Mucosa of descending colon (tissue), 3 donors: ENCODE data around the gene THADA. TPM values are rescaled to one million over a fixed set of nuclear protein-coding genes. Genes with fewer than 3 reads are reported as not detected.

Source experiments
- ATAC-seq: fragments of 200-7000 bp; cut with Tn5 transposase; one replicate; pipeline ENCODE4 v1.9.1; 2020; ENCODE audit warnings: mild to moderate bottlenecking, moderate library complexity
- DNase-seq, 3 donors: peaks; one replicate each; pipeline ENCODE4 v3.0.0-alpha.2; 2020
- H3K36me3 ChIP-seq: fragments of 200-600 bp; one replicate; pipeline ENCODE4 v1.8.0; 2021; ENCODE audit warnings: low read depth, mild to moderate bottlenecking
- H3K4me1 ChIP-seq: fragments of 200-600 bp; one replicate; pipeline ENCODE4 v1.8.0; 2021; ENCODE audit warnings: low read depth, mild to moderate bottlenecking
- H3K4me3 ChIP-seq: fragments of 200-600 bp; one replicate; pipeline ENCODE4 v1.8.0; 2021; ENCODE audit warnings: mild to moderate bottlenecking
- H3K9me3 ChIP-seq: fragments of 200-600 bp; one replicate; pipeline ENCODE4 v1.8.0; 2021; ENCODE audit warnings: mild to moderate bottlenecking
- intact Hi-C, 2 donors: fragments of 100-400 bp; cut with DNase I in 1 of 2; cut with micrococcal nuclease in 1 of 2; formaldehyde crosslinking; loops; one replicate each; pipeline versions ENCODE4 v1.11.0 to v1.11.1; 2022; cut with DNase I, micrococcal nuclease
- total RNA-seq, 3 donors: library from RNA; stranded (reverse); fragmentation: NEBNext Ultra II Directional in 2 of 3; extraction: Animal tissue kit (Norgen Biotek cat#: 25700) in 2 of 3; gene quantifications; one replicate each; pipeline versions ENCODE4 v1.2.1 to v1.2.4, GENCODE V29; 2021 to 2023
- TF ChIP-seq, protein P1 (sequence below): fragments of 200-600 bp; IDR thresholded peaks from one replicate; pipeline ENCODE4 v1.8.0; 2022; ENCODE audit warnings: antibody characterized with exemption, mild to moderate bottlenecking
- donor health status: DM: no; HTN: no; CAD: no; lungs with moderate emphysema.
- donor health status: DM: no; HTN: no; CAD: no.
- donor health status: DM: no; HTN: yes; CAD: no.

Gene THADA
- total RNA-seq, 3 donors from 2014 or later, result 20.1 to 26.7 (median 25.3) TPM

DNA sequence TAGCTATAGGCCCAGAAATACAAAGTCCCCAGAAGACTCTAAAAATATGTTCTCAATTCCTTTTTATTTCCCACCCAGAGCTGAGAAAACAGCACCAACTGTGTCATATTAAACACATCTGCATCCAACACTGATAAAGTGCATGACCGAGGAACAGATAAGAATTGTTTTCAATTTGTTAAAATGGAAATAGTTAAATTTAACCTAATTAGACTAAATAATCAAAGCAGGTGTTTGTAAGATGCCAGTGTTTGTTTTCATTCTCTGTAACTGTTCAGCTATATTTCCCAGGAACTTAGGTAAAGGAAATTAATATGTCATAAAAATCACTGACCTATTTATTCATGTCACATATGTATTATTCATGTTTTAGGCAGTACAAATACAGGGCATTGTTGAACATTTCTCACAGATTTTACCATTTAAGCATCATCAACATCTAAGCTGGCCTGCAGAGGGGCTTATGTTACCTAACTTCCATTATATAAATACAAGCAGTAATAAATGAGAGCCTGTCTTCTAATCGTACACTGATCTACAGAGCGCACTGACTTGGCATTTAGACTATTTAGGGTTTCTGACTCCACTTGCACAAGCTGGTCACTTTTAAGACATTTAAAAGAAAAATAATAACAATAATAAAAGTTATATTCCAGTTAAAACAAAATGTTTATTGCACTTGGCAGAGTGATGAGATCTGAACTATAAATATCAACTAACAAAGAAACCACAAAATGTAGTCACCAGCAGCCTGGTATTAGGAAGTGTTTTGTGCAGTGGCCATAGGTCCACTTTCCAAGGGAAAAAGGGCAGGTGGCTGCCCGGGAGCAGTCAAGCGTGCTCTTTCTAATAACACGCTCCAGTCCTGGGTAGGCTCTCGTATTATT, 282.8 kb downstream of the THADA start:
- no peaks in the 10 kb centered on the region for H3K36me3 ChIP-seq
- H3K4me3 ChIP-seq, result no peak overlapping the region
- ATAC-seq (peak; percentile 27), DNase-seq (no peak)
- TF ChIP-seq, protein P1, sequence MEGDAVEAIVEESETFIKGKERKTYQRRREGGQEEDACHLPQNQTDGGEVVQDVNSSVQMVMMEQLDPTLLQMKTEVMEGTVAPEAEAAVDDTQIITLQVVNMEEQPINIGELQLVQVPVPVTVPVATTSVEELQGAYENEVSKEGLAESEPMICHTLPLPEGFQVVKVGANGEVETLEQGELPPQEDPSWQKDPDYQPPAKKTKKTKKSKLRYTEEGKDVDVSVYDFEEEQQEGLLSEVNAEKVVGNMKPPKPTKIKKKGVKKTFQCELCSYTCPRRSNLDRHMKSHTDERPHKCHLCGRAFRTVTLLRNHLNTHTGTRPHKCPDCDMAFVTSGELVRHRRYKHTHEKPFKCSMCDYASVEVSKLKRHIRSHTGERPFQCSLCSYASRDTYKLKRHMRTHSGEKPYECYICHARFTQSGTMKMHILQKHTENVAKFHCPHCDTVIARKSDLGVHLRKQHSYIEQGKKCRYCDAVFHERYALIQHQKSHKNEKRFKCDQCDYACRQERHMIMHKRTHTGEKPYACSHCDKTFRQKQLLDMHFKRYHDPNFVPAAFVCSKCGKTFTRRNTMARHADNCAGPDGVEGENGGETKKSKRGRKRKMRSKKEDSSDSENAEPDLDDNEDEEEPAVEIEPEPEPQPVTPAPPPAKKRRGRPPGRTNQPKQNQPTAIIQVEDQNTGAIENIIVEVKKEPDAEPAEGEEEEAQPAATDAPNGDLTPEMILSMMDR, result no peak
- intact Hi-C loops, result no loop called here
- no peaks in the 10 kb centered on the region for H3K9me3 ChIP-seq
- peaks cover 9% of the 10 kb centered on the region for H3K4me1 ChIP-seq

DNA sequence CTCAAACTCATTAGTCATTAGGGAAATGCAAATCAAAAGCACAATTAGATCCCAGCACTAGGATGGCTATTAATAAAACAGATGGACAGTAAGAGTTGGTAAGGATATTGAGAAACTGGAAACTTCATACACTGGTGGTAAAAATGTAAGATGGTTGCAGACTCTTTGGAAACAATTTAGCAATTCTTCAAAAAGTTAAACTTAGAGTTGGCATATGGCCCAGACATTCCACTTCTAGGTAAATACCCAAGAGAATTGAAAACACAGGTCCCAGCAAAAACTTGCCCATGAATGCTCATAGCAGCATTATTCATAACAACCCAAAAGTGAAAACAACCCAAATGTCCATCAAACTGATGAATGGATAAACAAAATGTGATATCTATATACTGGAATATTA, 284.6 kb downstream of the THADA start:
- no peaks in the 10 kb centered on the region for H3K9me3 ChIP-seq
- no peaks in the 10 kb centered on the region for H3K36me3 ChIP-seq
- TF ChIP-seq, protein P1, result no peak
- peaks cover 9% of the 10 kb centered on the region for H3K4me1 ChIP-seq
- H3K4me3 ChIP-seq, result no peak overlapping the region
- ATAC-seq (no peak), DNase-seq (no peak)
- intact Hi-C loops, result no loop called here

DNA sequence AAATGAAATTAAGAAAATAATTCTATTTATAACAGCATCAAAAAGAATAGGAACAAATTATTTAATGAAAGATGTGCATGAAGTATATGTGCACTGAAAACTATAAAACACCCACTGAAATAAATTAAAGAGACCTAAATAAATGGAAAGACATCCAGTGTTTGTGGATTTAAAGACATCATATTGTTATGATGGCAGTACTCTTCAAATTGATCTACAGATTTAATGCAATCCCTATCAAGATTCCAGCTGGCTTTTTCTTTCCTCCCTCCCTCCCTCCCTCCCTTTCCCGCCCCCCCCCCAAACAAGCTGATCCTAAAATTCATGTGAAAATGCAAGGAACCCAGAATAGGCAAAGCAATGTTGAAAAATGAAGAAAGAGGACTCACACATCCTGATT, 285.9 kb downstream of the THADA start:
- no peak for DNase-seq
- TF ChIP-seq, protein P1, result no peak
- H3K36me3 ChIP-seq, result no peaks in the 10 kb centered on the region
- no peaks in the 10 kb centered on the region for H3K9me3 ChIP-seq
- H3K4me1 ChIP-seq, result peaks cover 9% of the 10 kb centered on the region
- intact Hi-C loops, result no loop called here
- H3K4me3 ChIP-seq, result no peak overlapping the region
- ATAC-seq, result no peak

DNA sequence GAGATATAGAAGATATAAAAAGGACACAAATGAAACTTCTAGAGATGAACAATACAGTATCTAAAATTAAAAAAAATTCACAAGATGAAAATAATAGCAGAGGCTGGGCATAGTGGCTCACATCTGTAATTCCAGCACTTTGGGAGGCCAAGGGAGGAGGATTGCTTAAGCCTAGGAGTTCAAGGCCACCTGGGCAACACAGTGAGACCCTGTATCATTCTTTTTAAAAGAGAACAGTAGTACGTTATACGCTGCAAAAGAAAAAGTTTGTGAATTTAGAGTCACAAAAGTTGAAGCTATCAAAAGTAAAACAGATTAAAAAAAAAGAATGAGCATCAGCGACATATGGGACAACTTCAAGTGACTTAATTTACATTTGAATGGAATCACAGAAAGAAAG, 287.9 kb downstream of the THADA start:
- Histone ChIP-seq H3K4me1 (no peaks in the 10 kb centered on the region), H3K4me3 (no peak overlapping the region), H3K9me3 (no peaks in the 10 kb centered on the region), H3K36me3 (no peaks in the 10 kb centered on the region)
- TF ChIP-seq, protein P1, result no peak
- DNase-seq, result no peak
- no peak for ATAC-seq
- intact Hi-C loops, result no loop called here

DNA sequence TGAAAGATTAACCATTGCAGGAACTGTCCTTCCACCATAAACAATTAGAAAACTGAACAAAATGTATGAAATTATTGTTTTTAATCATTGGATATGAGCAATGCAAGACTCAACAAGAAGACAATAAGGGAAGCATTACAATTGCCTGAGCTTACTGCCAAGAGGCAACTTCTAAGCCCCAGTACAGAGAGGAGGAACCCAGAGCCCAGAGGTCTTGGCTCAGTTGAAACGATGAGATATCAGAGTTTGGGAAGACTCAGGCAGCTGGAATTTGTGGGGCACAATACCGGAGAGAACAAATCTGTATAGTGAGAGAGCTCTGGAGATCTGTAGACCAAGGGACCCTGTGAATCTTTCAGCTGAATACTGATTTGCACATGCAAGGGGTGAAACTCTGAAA, 288.8 kb downstream of the THADA start:
- Histone ChIP-seq H3K4me1 (no peaks in the 10 kb centered on the region), H3K36me3 (no peaks in the 10 kb centered on the region), H3K9me3 (no peaks in the 10 kb centered on the region), H3K4me3 (no peak overlapping the region)
- no peak for DNase-seq
- TF ChIP-seq, protein P1, result no peak
- ATAC-seq, result no peak
- intact Hi-C loops, result no loop called here
